Measurements from ENCODE around the gene SERPINE2.

DNA sequence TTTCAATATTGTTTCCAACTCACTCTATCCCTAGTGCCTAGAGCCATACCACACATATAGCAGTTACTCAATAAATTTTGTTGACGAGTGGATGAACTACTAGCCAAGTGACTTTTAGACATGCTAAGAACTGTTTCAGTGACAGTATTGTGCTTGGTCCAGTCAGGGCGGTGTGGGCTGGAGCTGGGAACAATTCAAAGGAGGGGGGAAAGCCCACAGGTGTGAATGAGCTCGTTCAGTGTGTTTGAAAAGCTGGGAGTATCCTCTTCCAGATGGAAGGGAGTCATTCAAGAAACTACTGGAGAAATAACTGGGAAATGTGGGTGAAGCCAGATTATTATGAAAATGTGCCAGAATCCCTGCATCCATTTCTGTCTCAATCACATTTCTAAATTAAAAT lies 1.7 kb upstream of the SERPINE2 start:
- TF ChIP-seq, protein P1, sequence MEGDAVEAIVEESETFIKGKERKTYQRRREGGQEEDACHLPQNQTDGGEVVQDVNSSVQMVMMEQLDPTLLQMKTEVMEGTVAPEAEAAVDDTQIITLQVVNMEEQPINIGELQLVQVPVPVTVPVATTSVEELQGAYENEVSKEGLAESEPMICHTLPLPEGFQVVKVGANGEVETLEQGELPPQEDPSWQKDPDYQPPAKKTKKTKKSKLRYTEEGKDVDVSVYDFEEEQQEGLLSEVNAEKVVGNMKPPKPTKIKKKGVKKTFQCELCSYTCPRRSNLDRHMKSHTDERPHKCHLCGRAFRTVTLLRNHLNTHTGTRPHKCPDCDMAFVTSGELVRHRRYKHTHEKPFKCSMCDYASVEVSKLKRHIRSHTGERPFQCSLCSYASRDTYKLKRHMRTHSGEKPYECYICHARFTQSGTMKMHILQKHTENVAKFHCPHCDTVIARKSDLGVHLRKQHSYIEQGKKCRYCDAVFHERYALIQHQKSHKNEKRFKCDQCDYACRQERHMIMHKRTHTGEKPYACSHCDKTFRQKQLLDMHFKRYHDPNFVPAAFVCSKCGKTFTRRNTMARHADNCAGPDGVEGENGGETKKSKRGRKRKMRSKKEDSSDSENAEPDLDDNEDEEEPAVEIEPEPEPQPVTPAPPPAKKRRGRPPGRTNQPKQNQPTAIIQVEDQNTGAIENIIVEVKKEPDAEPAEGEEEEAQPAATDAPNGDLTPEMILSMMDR (IDR thresholded peaks at IDR 0.05; ENCODE audit: insufficient read depth, low read length, poor library complexity, severe bottlenecking) = no peak
- no peak for TF ChIP-seq EZH2phosphoT487 (conservative IDR thresholded peaks at IDR 0.05; ENCODE audit: low read length)

Data from SU-DHL-6 (cell line).